ENCODE results near the gene SLC22A23.

SLC22A23 gene

GRCh38 chr6:3371222-3371949 lies 85.5 kb downstream of the SLC22A23 start:
- H3K4me1 ChIP-seq (ENCODE audit: control insufficient read depth, low read length): no peaks in the 10 kb centered on the region
- no peaks in the 10 kb centered on the region for H3K36me3 ChIP-seq (ENCODE audit: control insufficient read depth, low read length)
- no peaks in the 10 kb centered on the region for H3K9me2 ChIP-seq (replicated peaks; ENCODE audit: control insufficient read depth, low read length)
- no peaks in the 10 kb centered on the region for H3K79me2 ChIP-seq (ENCODE audit: control insufficient read depth, low read length)
- H3K4me2 ChIP-seq (ENCODE audit: low read length): no peak overlapping the region
- H3F3A ChIP-seq (ENCODE audit: control insufficient read depth, insufficient read depth): no peaks in the 10 kb centered on the region
- peaks cover 35% of the 10 kb centered on the region for H3K27me3 ChIP-seq (ENCODE audit: control insufficient read depth, low read length)
- no peak overlapping the region for H3K27ac ChIP-seq (ENCODE audit: low read depth, low read length)
- H4K20me1 ChIP-seq (ENCODE audit: control insufficient read depth, insufficient read depth, low read depth, low read length): no peaks in the 10 kb centered on the region
- no peak overlapping the region for H3K4me3 ChIP-seq (ENCODE audit: low read length)
- H3K9me3 ChIP-seq (ENCODE audit: control insufficient read depth, insufficient read depth, low read length): no peaks in the 10 kb centered on the region
- TF ChIP-seq EZH2phosphoT487 (IDR thresholded peaks at IDR 0.05; ENCODE audit: borderline replicate concordance, low read length): no peak
- TF ChIP-seq CTCF (IDR thresholded peaks at IDR 0.05; ENCODE audit: low read depth, low read length, poor library complexity, severe bottlenecking): no peak

DNA sequence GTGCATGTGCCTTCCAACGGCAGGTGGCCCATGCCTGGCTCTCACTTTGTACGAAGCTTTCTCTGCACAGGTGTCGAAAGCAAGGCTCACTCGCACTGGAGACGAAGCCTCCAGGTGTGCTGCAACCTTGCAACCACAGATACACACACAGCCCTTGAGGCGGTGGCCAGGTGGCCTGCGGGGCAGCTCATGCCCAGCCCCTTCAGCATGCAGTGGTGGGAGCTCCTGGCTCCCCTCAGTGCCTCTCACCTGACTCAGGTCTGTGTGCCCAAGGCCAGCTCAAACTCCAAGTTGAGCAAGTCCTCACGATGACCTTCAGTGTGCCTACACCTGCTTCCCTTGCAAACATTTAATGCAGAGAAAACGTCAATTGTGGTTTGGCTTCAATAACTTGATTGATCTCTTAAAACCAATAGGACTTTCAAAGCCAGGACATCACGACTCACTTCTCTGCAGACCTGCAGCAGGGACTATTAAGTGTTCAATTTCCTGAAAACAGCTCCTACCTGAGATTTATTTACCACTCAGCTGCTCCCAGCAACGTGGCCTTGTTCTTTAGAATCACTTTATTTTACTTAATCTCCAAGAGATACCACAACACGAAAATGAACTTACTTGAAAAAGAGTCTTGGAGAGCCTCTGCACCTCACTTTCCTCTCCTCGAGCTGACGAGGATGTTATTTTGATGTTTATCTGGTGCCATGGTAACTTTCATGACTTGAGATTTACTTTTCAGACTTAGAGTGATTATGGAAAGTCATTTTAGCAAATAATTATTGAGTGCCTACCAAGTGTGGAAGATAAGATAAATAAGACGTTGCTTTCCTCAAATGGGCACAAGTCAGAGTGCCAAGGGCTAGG lies 86.3 kb downstream of the SLC22A23 start:
- H3K4me2 ChIP-seq (ENCODE audit: low read length): no peak overlapping the region
- H3K4me1 ChIP-seq (ENCODE audit: control insufficient read depth, low read length): no peaks in the 10 kb centered on the region
- H3F3A ChIP-seq (ENCODE audit: control insufficient read depth, insufficient read depth): no peaks in the 10 kb centered on the region
- H3K36me3 ChIP-seq (ENCODE audit: control insufficient read depth, low read length): no peaks in the 10 kb centered on the region
- H3K79me2 ChIP-seq (ENCODE audit: control insufficient read depth, low read length): no peaks in the 10 kb centered on the region
- peaks cover 36% of the 10 kb centered on the region for H3K27me3 ChIP-seq (ENCODE audit: control insufficient read depth, low read length)
- no peak overlapping the region for H3K27ac ChIP-seq (ENCODE audit: low read depth, low read length)
- no peak for TF ChIP-seq CTCF (IDR thresholded peaks at IDR 0.05; ENCODE audit: low read depth, low read length, poor library complexity, severe bottlenecking)
- no peak for TF ChIP-seq EZH2phosphoT487 (IDR thresholded peaks at IDR 0.05; ENCODE audit: borderline replicate concordance, low read length)
- no peaks in the 10 kb centered on the region for H4K20me1 ChIP-seq (ENCODE audit: control insufficient read depth, insufficient read depth, low read depth, low read length)
- H3K9me3 ChIP-seq (ENCODE audit: control insufficient read depth, insufficient read depth, low read length): no peaks in the 10 kb centered on the region
- no peaks in the 10 kb centered on the region for H3K9me2 ChIP-seq (replicated peaks; ENCODE audit: control insufficient read depth, low read length)
- no peak overlapping the region for H3K4me3 ChIP-seq (ENCODE audit: low read length)

DNA sequence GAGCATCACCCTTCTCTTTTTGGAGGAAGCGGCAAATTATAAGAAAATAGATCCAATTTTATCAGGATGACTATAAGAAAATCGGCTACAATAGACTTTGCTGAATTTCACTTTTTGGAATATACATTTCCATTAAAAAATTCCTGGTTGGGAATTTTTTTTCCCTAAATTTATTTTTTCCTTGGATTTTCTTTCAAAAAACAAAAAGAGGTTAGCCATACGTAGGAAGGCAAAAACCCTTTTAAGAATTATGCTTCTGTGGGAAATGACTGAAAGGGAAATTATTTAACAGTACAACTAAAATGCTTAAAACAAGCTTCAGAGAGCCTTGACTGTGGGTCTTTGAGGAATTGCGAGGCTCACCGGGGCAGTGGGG lies 86.9 kb downstream of the SLC22A23 start:
- H3F3A ChIP-seq (ENCODE audit: control insufficient read depth, insufficient read depth): no peaks in the 10 kb centered on the region

More for the DNA sequence above, 86.9 kb downstream of the SLC22A23 start:
- Histone ChIP-seq H3K9me3 (ENCODE audit: control insufficient read depth, insufficient read depth, low read length) (no peaks in the 10 kb centered on the region), H3K4me3 (ENCODE audit: low read length) (no peak overlapping the region), H3K36me3 (ENCODE audit: control insufficient read depth, low read length) (no peaks in the 10 kb centered on the region), H3K4me2 (ENCODE audit: low read length) (no peak overlapping the region), H4K20me1 (ENCODE audit: control insufficient read depth, insufficient read depth, low read depth, low read length) (no peaks in the 10 kb centered on the region), H3K4me1 (ENCODE audit: control insufficient read depth, low read length) (no peaks in the 10 kb centered on the region), H3K9me2 (replicated peaks; ENCODE audit: control insufficient read depth, low read length) (no peaks in the 10 kb centered on the region), H3K27ac (ENCODE audit: low read depth, low read length) (no peak overlapping the region), H3K27me3 (ENCODE audit: control insufficient read depth, low read length) (peaks cover 30% of the 10 kb centered on the region), H3K79me2 (ENCODE audit: control insufficient read depth, low read length) (no peaks in the 10 kb centered on the region)
- TF ChIP-seq CTCF (IDR thresholded peaks at IDR 0.05; ENCODE audit: low read depth, low read length, poor library complexity, severe bottlenecking) (no peak), EZH2phosphoT487 (IDR thresholded peaks at IDR 0.05; ENCODE audit: borderline replicate concordance, low read length) (no peak)

Measured in DOHH2 (cell line).